Stomach (tissue), 9 donors: ENCODE measurements around the gene TMIGD2. TPM values are rescaled to one million over a fixed set of nuclear protein-coding genes. Genes with fewer than 3 reads are reported as not detected.
"Not testable (repeated sequence)": the region's sequence is repeated elsewhere in the genome, so short reads cannot be mapped to it uniquely, and the experiment has no call there.

Experiments
- DNase-seq, 2 donors: peaks; one replicate each; pipeline versions ENCODE4 v3.0.0 to v3.0.0-alpha.2; 2013 to 2019
- H3K27ac ChIP-seq, 5 donors: fragments of 200-600 bp in 4 of 5; sonication (generic) in 4 of 5; one replicate each; pipeline ENCODE4 v1.5.1; 2013 to 2019; ENCODE audit warnings: mild to moderate bottlenecking in 1 of 5, moderate library complexity in 1 of 5
- H3K27me3 ChIP-seq, 3 donors: fragments of 200-600 bp; sonication (generic); one replicate each; pipeline ENCODE4 v1.5.1; 2017 to 2019; ENCODE audit warnings: mixed run types in 1 of 3
- H3K36me3 ChIP-seq, 4 donors: fragments of 200-600 bp; sonication (generic); 1 replicate in 3 of 4; 2 replicates in 1 of 4; pipeline ENCODE4 v1.5.1; 2016 to 2019
- H3K4me1 ChIP-seq, 4 donors: fragments of 200-600 bp; sonication (generic); one replicate each; pipeline ENCODE4 v1.5.1; 2016 to 2019
- H3K4me3 ChIP-seq, 4 donors: fragments of 200-600 bp; sonication (generic) in 3 of 4; one replicate each; pipeline ENCODE4 v1.5.1; 2016 to 2019; ENCODE audit warnings: mild to moderate bottlenecking in 1 of 4
- H3K9me3 ChIP-seq, 4 donors: fragments of 200-600 bp; sonication (generic); one replicate each; pipeline ENCODE4 v1.5.1; 2016 to 2019
- EP300 ChIP-seq: sonication (generic); formaldehyde crosslinking; IDR thresholded peaks from one replicate; pipeline ENCODE4 v1.6.1; 2017; ENCODE audit warnings: antibody characterized with exemption
- POLR2A ChIP-seq, 4 donors: fragments of 450-650 bp; IDR thresholded peaks; one replicate each; pipeline ENCODE4 v1.6.1; 2016; ENCODE audit warnings: antibody characterized with exemption in 4 of 4, control low read depth in 2 of 4, mild to moderate bottlenecking in 1 of 4, moderate library complexity in 1 of 4
- POLR2AphosphoS5 ChIP-seq, 3 donors: sonication (generic); formaldehyde crosslinking; IDR thresholded peaks; one replicate each; pipeline ENCODE4 v1.6.1; 2016; ENCODE audit warnings: antibody characterized with exemption in 3 of 3
- WGBS, 5 donors: extraction: QIAGEN DNeasy Blood & Tissue Kit in 3 of 5; methylation state at CpG; one replicate each; pipeline versions ENCODE4 v1.1.5 to v1.1.7; 2013 to 2018; 5-methylcytosine and 5-hydroxymethylcytosine counted together
- intact Hi-C: fragments of 100-400 bp; cut with DNase I; formaldehyde crosslinking; loops from one replicate; pipeline ENCODE4 v1.15.1; 2023; ENCODE audit warnings: low total_unique reads
- polyA plus RNA-seq, 3 donors: library from polyadenylated mRNA; stranded (reverse); fragments of 200-250 nt; gene quantifications; one replicate each; pipeline ENCODE4 v1.2.3, GENCODE V29; 2013
- total RNA-seq, 5 donors: library from RNA; depleted of rRNA; stranded (reverse); fragments of >200 nt; gene quantifications; one replicate each; pipeline versions ENCODE4 v1.1.0 to v1.2.3, GENCODE V29; 2014 to 2016
- TF ChIP-seq, protein P1 (sequence below), 7 experiments: fragments of 450-650 bp in 4 of 7; fragments of 200-600 bp in 3 of 7; sonication (generic) in 3 of 7; IDR thresholded peaks; one replicate each; pipeline ENCODE4 v1.5.1; 2016 to 2019; ENCODE audit warnings: antibody characterized with exemption in 7 of 7, control low read depth in 2 of 7, mild to moderate bottlenecking in 1 of 7
- donor health status: healthy with polysubstance abuse.
- donor health status: Bipolar disorder and iron deficiency.
- donor health status: healthy.

Gene TMIGD2
- total and polyA plus RNA-seq, 8 donors: 0.55 to 1.1 TPM; not detected in 6

DNA sequence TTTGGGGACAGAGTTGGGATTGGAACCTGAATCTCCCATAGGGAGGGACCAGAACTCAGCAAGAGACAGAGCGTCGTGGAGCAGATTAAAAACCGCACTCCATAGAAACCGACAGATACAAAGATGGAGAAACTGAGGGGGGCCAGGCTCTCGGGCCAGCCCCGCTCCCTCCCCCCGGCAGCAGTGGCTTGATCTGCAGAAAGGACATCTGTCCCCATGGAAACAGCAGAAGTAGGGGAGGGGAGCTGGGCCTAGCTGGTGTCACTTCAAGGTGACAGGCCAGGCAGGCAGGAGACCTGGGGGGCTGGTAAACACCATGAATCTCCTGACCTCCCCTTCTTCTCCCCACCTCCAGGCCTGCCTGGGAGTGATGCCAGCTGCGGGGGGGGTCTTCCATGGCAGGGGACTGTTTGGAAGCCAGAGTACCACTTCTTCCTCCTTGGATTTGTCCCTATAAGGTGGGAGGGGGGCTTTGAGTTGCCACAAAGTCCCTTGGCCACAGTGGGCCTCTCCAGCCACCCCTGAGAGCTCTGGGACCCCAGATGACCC is 10.9 kb downstream of the TMIGD2 start:
- peaks cover 0 to 60% (median under 1%) of the 10 kb centered on the region in 3 donors for H3K27me3 ChIP-seq
- no peak for DNase-seq
- intact Hi-C loops: no loop called here

DNA sequence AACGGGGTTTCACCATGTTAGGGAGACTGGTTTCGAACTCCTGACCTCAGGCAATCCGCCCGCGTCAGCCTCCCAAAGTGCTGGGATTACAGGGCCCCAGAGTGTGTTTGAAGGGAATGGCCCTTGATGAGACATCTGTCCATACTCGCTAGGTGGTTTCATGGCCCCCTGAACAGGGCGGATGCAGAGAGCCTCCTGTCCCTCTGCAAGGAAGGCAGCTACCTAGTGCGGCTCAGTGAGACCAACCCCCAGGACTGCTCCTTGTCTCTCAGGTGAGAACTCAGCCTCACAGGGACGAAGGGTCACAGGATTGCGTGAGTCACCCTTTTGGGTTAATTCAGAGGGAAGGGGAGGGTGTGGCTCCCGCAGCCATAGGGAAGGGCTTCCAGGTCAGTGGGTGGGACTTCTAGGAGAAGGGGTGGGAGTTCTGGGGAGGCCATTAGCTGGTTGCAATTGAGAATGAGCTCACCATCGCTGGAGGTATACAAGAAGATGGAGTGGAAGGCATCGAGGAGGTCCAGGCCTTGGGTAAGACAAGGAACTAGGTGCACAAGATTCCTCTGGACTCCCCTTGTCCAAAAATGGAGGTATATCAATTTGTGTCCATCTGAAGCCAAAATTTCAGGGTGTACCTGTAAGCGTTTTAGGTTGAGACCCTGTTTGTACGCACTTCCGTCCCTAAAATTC is 14.0 kb downstream of the TMIGD2 start:
- WGBS, 5 donors: 71 to 83% (median 75%) methylated on average over 13 to 16 of the region's 16 CpGs

More for the DNA sequence above, 10.9 kb downstream of the TMIGD2 start:
- TF ChIP-seq EP300 (no peak), POLR2AphosphoS5 (IDR thresholded peaks at IDR 0.05) (no peak), POLR2A (IDR thresholded peaks at IDR 0.05) (no peak)
- TF ChIP-seq, protein P1, sequence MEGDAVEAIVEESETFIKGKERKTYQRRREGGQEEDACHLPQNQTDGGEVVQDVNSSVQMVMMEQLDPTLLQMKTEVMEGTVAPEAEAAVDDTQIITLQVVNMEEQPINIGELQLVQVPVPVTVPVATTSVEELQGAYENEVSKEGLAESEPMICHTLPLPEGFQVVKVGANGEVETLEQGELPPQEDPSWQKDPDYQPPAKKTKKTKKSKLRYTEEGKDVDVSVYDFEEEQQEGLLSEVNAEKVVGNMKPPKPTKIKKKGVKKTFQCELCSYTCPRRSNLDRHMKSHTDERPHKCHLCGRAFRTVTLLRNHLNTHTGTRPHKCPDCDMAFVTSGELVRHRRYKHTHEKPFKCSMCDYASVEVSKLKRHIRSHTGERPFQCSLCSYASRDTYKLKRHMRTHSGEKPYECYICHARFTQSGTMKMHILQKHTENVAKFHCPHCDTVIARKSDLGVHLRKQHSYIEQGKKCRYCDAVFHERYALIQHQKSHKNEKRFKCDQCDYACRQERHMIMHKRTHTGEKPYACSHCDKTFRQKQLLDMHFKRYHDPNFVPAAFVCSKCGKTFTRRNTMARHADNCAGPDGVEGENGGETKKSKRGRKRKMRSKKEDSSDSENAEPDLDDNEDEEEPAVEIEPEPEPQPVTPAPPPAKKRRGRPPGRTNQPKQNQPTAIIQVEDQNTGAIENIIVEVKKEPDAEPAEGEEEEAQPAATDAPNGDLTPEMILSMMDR (IDR thresholded peaks at IDR 0.05): no peak
- Histone ChIP-seq H3K9me3 (no peaks in the 10 kb centered on the region), H3K4me1 (peaks cover 0 to 2% (median 0%) of the 10 kb centered on the region in 4 donors), H3K36me3 (no peaks in the 10 kb centered on the region), H3K4me3 (no peak overlapping the region), H3K27ac (no peak overlapping the region)
- 63 to 77% (median 72%) methylated on average over 8 of the region's 8 CpGs for WGBS, 5 donors

GRCh38 chr19:4286141-4286540 is 16.0 kb downstream of the TMIGD2 start:
- intact Hi-C loops, H3K36me3 ChIP-seq, H3K4me1 ChIP-seq, H3K27ac ChIP-seq, H3K9me3 ChIP-seq, DNase-seq, H3K4me3 ChIP-seq: not testable (repeated sequence)
- 78 to 93% (median 88%) methylated on average over 4 of the region's 4 CpGs for WGBS, 5 donors
- H3K27me3 ChIP-seq: peaks cover 0 to 73% (median 12%) of the 10 kb centered on the region in 3 donors

More for the DNA sequence above, 14.0 kb downstream of the TMIGD2 start:
- Histone ChIP-seq H3K27me3 (peaks cover 0 to 67% (median 12%) of the 10 kb centered on the region in 3 donors), H3K27ac (no peak overlapping the region), H3K9me3 (no peaks in the 10 kb centered on the region), H3K4me3 (no peak overlapping the region), H3K36me3 (no peaks in the 10 kb centered on the region), H3K4me1 (peaks cover 0 to 4% (median 0%) of the 10 kb centered on the region in 4 donors)
- intact Hi-C loops: no loop called here
- DNase-seq: no peak
- TF ChIP-seq POLR2AphosphoS5 (IDR thresholded peaks at IDR 0.05) (no peak), POLR2A (IDR thresholded peaks at IDR 0.05) (no peak), EP300 (no peak)
- TF ChIP-seq, protein P1 (IDR thresholded peaks at IDR 0.05): no peak

GRCh38 chr19:4284974-4285373 is 17.2 kb downstream of the TMIGD2 start:
- Histone ChIP-seq H3K27ac (no peak overlapping the region), H3K27me3 (peaks cover 2 to 73% (median 23%) of the 10 kb centered on the region in 3 donors), H3K36me3 (no peaks in the 10 kb centered on the region), H3K4me3 (no peak overlapping the region), H3K9me3 (no peaks in the 10 kb centered on the region), H3K4me1 (peaks cover 0 to 12% (median 2%) of the 10 kb centered on the region in 4 donors)
- intact Hi-C loops: no loop called here
- TF ChIP-seq EP300 (no peak), POLR2AphosphoS5 (IDR thresholded peaks at IDR 0.05) (no peak), POLR2A (IDR thresholded peaks at IDR 0.05) (no peak)
- TF ChIP-seq, protein P1 (IDR thresholded peaks at IDR 0.05): no peak
- 58 to 78% (median 68%) methylated on average over 6 of the region's 6 CpGs for WGBS, 5 donors
- DNase-seq: no peak
